Activated CD4-positive, alpha-beta T cell treated with anti-CD3 and anti-CD28 coated beads, Interleukin-2, amount 50 U/mL, for 48 hours (primary cell): Measurements from ENCODE around the gene TSPAN5.

Source experiments
- DNase-seq, 2 experiments: peaks; one replicate each; pipeline ENCODE4 v3.0.0-alpha.2; 2020

TSPAN5 gene

GRCh38 chr4:98642991-98643426, 15.4 kb downstream of the TSPAN5 start:
- no peak for DNase-seq

GRCh38 chr4:98641906-98642668, 16.3 kb downstream of the TSPAN5 start:
- DNase-seq, result no peak

GRCh38 chr4:98641376-98641775, 17.0 kb downstream of the TSPAN5 start:
- DNase-seq, result no peak

- DNase-seq, result no peak
These were observed 18.9 kb downstream of the TSPAN5 start for GRCh38 chr4:98639523-98639922.

GRCh38 chr4:98639108-98639507, 19.3 kb downstream of the TSPAN5 start:
- no peak for DNase-seq

GRCh38 chr4:98638661-98639060, 19.8 kb downstream of the TSPAN5 start:
- DNase-seq, result no peak

GRCh38 chr4:98634061-98634460, 24.4 kb downstream of the TSPAN5 start:
- no peak for DNase-seq

- DNase-seq, result no peak
These were observed 25.3 kb downstream of the TSPAN5 start for GRCh38 chr4:98633159-98633558.

- no peak for DNase-seq
These were observed 26.2 kb downstream of the TSPAN5 start for GRCh38 chr4:98632258-98632657.

- no peak for DNase-seq
These were observed 26.9 kb downstream of the TSPAN5 start for GRCh38 chr4:98631506-98631905.

- no peak for DNase-seq
These were observed 27.5 kb downstream of the TSPAN5 start for GRCh38 chr4:98630737-98631454.

GRCh38 chr4:98627531-98628257, 30.7 kb downstream of the TSPAN5 start:
- DNase-seq, result no peak

- no peak for DNase-seq
These were observed 32.1 kb downstream of the TSPAN5 start for GRCh38 chr4:98626350-98626749.

GRCh38 chr4:98625920-98626319, 32.5 kb downstream of the TSPAN5 start:
- no peak for DNase-seq

- DNase-seq, result no peak
These were observed 33.0 kb downstream of the TSPAN5 start for GRCh38 chr4:98625399-98625798.

GRCh38 chr4:98624642-98625041, 33.8 kb downstream of the TSPAN5 start:
- DNase-seq, result no peak

GRCh38 chr4:98624144-98624543, 34.3 kb downstream of the TSPAN5 start:
- no peak for DNase-seq

GRCh38 chr4:98623126-98623802, 35.1 kb downstream of the TSPAN5 start:
- DNase-seq, result no peak

GRCh38 chr4:98620087-98620784, 38.2 kb downstream of the TSPAN5 start:
- no peak for DNase-seq

GRCh38 chr4:98619180-98619579, 39.2 kb downstream of the TSPAN5 start:
- no peak for DNase-seq

GRCh38 chr4:98618680-98619079, 39.7 kb downstream of the TSPAN5 start:
- DNase-seq, result no peak

GRCh38 chr4:98617358-98618047, 40.9 kb downstream of the TSPAN5 start:
- DNase-seq, result no peak
